Measurements from ENCODE around the gene MSH6. TPM values are rescaled to one million over a fixed set of nuclear protein-coding genes. Genes with fewer than 3 reads are reported as not detected.
A peak's percentile ranks its signal among the peaks of the same experiment; 100 is the strongest.
"Not testable (repeated sequence)": the region's sequence is repeated elsewhere in the genome, so short reads cannot be mapped to it uniquely, and the experiment has no call there.

Gene MSH6
- total RNA-seq, 1 donor from 2014 or later: 31.3 TPM

- TF ChIP-seq CTCF (IDR thresholded peaks at IDR 0.05): no peak
- DNase-seq: no peak
- H3K4me3 ChIP-seq: no peak overlapping the region
- H3K27me3 ChIP-seq (ENCODE audit: low read depth): no peaks in the 10 kb centered on the region
- H3K27ac ChIP-seq: no peak overlapping the region
- no peaks in the 10 kb centered on the region for H3K9me3 ChIP-seq
- peak in 1 of 2 donors; percentile 28 for ATAC-seq
- peaks cover 19% of the 10 kb centered on the region for H3K4me1 ChIP-seq
- intact Hi-C loops (cut with DNase I): no loop called here
- H3K36me3 ChIP-seq: peaks cover 18% of the 10 kb centered on the region
Measured at GRCh38 chr2:47842846-47843245, 59.9 kb downstream of the MSH6 start.

GRCh38 chr2:47843407-47843806 lies 60.5 kb downstream of the MSH6 start:
- Histone ChIP-seq H3K4me3 (no peak overlapping the region), H3K4me1 (peaks cover 19% of the 10 kb centered on the region), H3K36me3 (peaks cover 12% of the 10 kb centered on the region), H3K9me3 (no peaks in the 10 kb centered on the region), H3K27me3 (ENCODE audit: low read depth) (no peaks in the 10 kb centered on the region), H3K27ac (no peak overlapping the region)
- intact Hi-C loops (cut with DNase I): no loop called here
- DNase-seq (no peak), ATAC-seq (no peak)
- no peak for TF ChIP-seq CTCF (IDR thresholded peaks at IDR 0.05)

- Histone ChIP-seq H3K27ac (no peak overlapping the region), H3K4me1 (peaks cover 19% of the 10 kb centered on the region), H3K36me3 (peaks cover 5% of the 10 kb centered on the region), H3K9me3 (no peaks in the 10 kb centered on the region), H3K27me3 (ENCODE audit: low read depth) (no peaks in the 10 kb centered on the region), H3K4me3 (no peak overlapping the region)
- TF ChIP-seq CTCF (IDR thresholded peaks at IDR 0.05): no peak
- DNase-seq: no peak
- intact Hi-C loops (cut with DNase I): no loop called here
- no peak for ATAC-seq
Measured at GRCh38 chr2:47844162-47844561, 61.2 kb downstream of the MSH6 start.

GRCh38 chr2:47849368-47849767 lies 66.4 kb downstream of the MSH6 start:
- Histone ChIP-seq H3K9me3 (no peaks in the 10 kb centered on the region), H3K27ac (no peak overlapping the region), H3K27me3 (ENCODE audit: low read depth) (no peaks in the 10 kb centered on the region), H3K4me3 (no peak overlapping the region), H3K4me1 (peaks cover 26% of the 10 kb centered on the region), H3K36me3 (no peaks in the 10 kb centered on the region)
- DNase-seq: no peak
- intact Hi-C loops (cut with DNase I): no loop called here
- TF ChIP-seq CTCF (IDR thresholded peaks at IDR 0.05): no peak
- ATAC-seq: no peak

GRCh38 chr2:47850198-47850597 lies 67.3 kb downstream of the MSH6 start:
- intact Hi-C loops (cut with DNase I): no loop called here
- H3K27me3 ChIP-seq (ENCODE audit: low read depth): no peaks in the 10 kb centered on the region
- ATAC-seq (no peak), DNase-seq (no peak)
- H3K36me3 ChIP-seq: no peaks in the 10 kb centered on the region
- no peak overlapping the region for H3K27ac ChIP-seq
- no peak overlapping the region for H3K4me3 ChIP-seq
- peaks cover 21% of the 10 kb centered on the region for H3K4me1 ChIP-seq
- H3K9me3 ChIP-seq: no peaks in the 10 kb centered on the region
- no peak for TF ChIP-seq CTCF (IDR thresholded peaks at IDR 0.05)

GRCh38 chr2:47853067-47853777 lies 70.3 kb downstream of the MSH6 start:
- H3K4me3 ChIP-seq; H3K36me3 ChIP-seq; H3K9me3 ChIP-seq; H3K27ac ChIP-seq; H3K27me3 ChIP-seq (ENCODE audit: low read depth); intact Hi-C loops (cut with DNase I); DNase-seq: not testable (repeated sequence)
- ATAC-seq: peak in 1 of 2 donors; percentile 58
- H3K4me1 ChIP-seq: peaks cover 38% of the 10 kb centered on the region

Other genes starting within 250 kb of the MSH6 start
- gene KCNK12, start 212.2 kb upstream of the MSH6 start, total RNA-seq: not detected
- gene FBXO11, start 123.4 kb downstream of the MSH6 start, total RNA-seq: 75.0 TPM

All from lower lobe of right lung (tissue), 2 donors.